ENCODE measurements around the gene PXYLP1.

PXYLP1 gene

GRCh38 chr3:141227752-141228151 is 3.9 kb upstream of the PXYLP1 start:
- H3K4me3 ChIP-seq (ENCODE audit: low read depth, low read length) = no peak overlapping the region

DNA sequence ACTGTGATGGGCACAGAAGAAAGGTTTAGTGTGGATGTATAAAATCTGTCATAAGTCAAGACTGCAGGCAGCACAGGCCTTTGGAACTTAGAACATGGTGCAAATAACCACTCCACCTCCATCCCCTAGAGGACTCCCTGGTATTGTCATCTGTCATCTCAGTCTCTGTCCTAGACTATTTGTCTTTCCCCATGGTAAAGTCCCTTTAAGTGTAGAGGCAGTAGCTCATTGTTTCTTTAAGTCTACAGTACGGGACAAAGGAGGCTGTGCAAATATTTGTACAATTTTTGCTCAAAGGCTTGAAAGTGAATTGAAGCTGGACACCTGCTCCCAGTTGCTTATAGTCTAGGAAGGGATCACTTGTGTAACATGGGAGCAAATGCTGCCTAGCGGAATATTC is 3.2 kb upstream of the PXYLP1 start:
- H3K4me3 ChIP-seq (ENCODE audit: low read depth, low read length) = no peak overlapping the region

DNA sequence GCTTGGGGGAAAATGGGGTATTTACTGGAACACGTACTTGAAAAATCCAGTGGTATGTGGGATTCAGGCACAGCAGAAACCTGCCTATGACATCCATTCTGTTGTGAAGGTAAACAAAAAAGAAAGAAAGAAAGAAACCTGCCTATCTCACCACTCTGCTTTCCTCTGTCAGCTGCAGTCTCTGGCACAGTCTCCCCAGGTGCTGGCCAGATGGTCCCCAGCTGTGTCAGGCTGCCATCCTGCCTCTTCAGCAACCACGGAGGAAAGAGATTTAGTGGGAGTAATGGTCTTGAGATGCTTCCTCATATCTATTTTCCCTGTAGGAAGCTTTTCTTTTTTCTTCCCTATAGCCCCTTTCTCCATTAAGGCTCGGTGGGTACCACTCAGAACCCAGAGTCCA is 2.5 kb upstream of the PXYLP1 start:
- H3K4me3 ChIP-seq (ENCODE audit: low read depth, low read length) = no peak overlapping the region

DNA sequence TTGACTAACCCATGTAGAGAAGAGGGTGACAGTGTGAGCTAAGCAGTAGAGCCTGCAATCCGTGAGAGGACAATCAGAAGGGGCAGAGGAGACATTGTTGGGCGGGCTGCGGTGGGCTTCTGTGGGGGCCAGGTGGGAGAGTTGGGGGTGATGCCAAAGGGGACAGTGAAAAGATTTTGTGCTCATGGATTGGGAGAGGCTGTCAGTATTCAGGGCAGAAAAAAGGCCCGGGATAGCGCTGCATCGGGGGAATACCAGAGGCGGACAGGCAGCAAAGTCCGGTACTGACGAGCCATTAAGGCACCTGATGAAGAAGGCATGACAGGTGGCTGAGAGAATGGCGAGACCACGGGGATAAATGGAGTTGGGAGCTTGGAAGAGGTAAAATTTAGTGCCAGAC is 1.3 kb upstream of the PXYLP1 start:
- H3K4me3 ChIP-seq (ENCODE audit: low read depth, low read length) = no peak overlapping the region

DNA sequence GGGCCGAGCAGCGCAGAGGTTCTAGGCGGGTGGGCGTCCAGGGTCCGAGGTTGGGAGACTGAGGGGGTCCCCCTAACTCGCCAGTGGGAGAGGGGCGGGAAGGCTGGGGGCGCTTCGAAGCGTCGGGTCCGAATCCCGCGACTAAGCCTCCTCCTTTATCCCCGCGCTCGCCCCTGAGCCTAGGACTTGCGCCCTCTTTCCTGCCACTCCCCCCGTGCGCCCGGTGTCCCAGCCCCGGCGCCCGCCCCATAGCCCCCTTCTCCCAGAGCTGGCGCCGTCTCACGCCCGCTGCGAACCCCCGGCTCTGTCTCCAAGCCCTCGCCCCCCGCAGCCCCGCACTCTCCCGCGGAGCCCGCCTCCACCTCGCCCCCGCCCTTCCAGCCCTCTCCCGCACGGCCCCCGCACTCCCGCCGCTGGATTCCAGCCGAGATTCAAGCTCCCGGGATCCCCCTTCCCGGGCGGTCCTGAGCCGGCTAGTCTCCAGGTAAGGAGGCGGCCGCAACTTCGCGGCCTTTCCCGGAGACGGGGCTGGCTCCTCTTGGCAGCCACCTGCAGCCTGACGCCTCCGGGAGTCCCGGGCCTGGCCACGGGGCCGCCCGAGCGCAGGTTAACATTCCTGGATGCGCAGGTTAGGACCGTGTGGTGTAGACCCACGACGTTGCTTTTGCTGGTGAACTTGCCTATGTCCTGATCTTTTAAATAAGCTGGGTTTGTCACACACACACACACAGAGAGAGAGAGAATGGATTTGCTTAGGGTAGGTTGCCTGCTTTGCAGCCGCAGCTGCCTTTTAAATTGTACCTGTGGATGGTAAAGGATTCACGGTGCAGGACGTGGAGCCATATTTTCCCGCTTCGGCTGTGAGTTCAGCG is 563 bp downstream of the PXYLP1 start:
- H3K4me3 ChIP-seq (ENCODE audit: low read depth, low read length) = peak overlapping the region; percentile 74

DNA sequence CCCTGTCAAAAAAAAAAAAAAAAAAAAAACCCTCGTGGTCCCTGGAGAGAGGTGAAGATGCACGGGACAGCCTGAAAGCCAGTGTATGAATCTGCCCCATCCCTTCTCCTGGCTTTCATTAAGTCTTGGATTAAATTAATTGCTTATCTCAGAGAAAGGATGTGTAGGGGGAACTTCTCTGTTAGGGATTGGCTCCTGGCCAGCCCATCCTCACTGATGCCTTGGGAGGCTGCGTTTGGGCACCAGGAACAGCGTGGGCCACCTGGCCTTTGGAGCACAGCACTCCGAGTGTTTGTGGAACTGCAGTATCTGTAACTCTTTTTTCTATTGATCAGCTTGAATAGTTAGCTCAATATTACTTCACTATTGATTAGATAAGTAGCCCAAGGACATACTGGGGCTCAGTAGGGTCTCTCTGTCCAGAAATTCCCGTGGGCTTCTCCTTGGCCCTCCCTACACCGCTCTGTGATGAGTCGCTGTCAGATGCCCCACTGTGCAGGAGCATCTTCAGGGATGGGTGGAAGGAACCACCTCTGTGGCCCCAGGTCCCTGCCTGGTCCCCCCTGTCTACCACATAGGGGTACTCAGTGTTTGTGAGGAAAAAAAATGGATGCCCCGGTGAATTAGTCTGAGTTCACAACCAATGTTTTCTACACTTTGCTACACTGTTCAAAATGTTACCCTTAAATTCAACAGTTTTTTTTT is 2.0 kb downstream of the PXYLP1 start:
- no peak overlapping the region for H3K4me3 ChIP-seq (ENCODE audit: low read depth, low read length)

DNA sequence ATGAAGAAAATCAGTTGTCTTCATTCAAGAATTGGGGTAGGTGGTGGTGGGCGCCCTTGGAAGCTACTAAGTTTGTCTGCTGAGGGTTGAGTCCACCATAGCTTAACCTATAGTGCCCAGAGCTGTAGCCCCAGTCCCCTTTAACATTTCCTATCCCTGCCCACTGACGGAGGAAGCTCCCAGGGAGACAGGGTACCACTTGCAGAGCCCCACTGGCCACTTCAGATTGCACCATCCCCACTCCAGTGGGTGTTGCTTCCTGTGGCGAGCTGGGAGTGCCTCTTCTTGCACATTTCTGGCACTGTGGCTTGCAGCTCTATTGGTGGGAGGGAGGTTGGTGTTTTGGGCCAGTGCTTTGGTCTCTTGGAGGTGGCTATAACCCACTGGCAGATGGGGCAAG is 2.7 kb downstream of the PXYLP1 start:
- no peak overlapping the region for H3K4me3 ChIP-seq (ENCODE audit: low read depth, low read length)

GRCh38 chr3:141235661-141236171 is 4.1 kb downstream of the PXYLP1 start:
- no peak overlapping the region for H3K4me3 ChIP-seq (ENCODE audit: low read depth, low read length)

- H3K4me3 ChIP-seq (ENCODE audit: low read depth, low read length) = no peak overlapping the region
Measured at GRCh38 chr3:141236361-141236760, 4.7 kb downstream of the PXYLP1 start.

- no peak overlapping the region for H3K4me3 ChIP-seq (ENCODE audit: low read depth, low read length)
Measured at GRCh38 chr3:141237701-141238521, 6.3 kb downstream of the PXYLP1 start.

GRCh38 chr3:141239511-141240281 is 8.1 kb downstream of the PXYLP1 start:
- H3K4me3 ChIP-seq (ENCODE audit: low read depth, low read length) = no peak overlapping the region

- H3K4me3 ChIP-seq (ENCODE audit: low read depth, low read length) = no peak overlapping the region
Measured at GRCh38 chr3:141240286-141240685, 8.7 kb downstream of the PXYLP1 start.

DNA sequence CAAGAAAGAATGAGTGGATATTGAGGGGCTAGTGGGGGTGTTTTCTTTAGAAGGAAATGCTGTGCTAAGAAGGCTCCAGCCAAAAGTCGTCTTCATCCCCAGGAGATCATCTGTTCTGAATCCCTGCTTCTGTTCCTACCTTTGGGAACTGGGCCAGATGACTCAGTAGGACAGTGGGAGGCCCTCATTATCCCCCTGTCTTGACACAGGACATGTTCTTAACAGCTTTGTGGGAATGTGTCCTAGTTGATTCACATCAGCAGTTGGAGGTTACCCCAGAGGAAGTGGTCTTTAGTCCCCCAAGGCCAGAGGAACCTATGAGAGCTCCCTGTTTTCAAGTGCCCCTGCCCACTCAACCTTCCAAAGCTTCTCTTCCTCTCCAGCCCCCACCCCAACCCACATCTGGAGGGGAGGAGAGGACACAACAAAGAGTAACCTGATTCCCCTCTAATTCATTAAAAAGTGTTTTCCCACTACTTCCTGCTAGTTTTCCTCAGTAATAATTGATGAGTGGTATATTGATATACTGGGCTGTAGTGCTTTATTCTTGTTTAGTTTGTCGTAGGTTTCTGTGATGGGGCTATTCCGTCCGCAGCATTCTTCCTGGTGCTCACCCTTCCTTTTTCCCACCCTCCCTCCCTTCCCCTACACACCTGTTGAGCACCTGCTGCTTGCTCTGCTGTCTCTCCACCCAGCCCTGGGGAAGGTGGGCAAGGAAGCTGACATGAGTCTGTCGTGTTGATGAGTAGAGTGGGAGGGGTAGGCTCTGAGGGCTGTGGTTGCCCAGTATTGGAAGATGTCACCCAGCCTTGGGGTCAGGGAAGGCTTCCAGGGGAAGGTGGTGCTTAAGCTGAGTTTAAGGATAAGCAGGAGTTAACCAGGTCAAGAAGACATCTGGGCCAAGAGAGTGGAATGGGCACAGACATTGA is 9.3 kb downstream of the PXYLP1 start:
- no peak overlapping the region for H3K4me3 ChIP-seq (ENCODE audit: low read depth, low read length)

- no peak overlapping the region for H3K4me3 ChIP-seq (ENCODE audit: low read depth, low read length)
Measured at GRCh38 chr3:141241616-141242376, 10.2 kb downstream of the PXYLP1 start.

DNA sequence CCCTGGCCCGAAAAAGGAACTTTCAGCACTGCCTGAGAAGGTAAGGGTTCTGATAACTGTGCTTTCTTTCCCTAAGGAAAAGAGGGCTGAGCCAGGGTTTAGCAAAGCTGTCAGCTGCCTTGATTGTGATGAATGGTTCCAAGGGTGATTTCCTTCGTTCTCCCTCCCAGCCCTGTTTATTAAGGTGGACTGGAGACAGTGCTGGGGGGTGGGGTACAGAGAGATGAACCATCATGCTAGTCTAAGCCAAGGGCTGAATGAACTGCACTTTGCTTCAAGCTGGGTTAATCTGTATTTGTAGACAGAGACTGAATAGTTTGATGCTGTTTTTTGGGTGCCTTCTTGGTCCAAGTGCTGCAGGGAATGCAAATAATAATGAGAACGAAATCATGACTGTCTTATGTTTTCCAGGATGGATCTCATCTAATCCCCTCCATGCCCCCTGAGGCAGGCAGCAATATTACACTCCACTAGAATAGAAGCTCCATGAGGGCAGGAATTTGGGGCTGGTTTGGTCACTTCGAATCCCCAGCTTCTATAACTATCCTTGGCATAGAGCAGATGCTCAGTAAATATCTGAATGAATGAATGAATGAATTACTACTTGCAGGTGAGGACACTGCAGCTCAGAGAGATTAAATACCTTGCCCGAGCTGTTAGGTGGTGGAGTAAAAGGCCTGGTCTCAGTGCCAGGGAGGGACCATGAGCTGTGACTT is 10.9 kb downstream of the PXYLP1 start:
- no peak overlapping the region for H3K4me3 ChIP-seq (ENCODE audit: low read depth, low read length)

- H3K4me3 ChIP-seq (ENCODE audit: low read depth, low read length) = no peak overlapping the region
Measured at GRCh38 chr3:141243271-141243707, 11.7 kb downstream of the PXYLP1 start.

- no peak overlapping the region for H3K4me3 ChIP-seq (ENCODE audit: low read depth, low read length)
Measured at GRCh38 chr3:141246224-141246957, 14.8 kb downstream of the PXYLP1 start.
